ENCODE measurements around the gene SNCAIP. TPM values are rescaled to one million over a fixed set of nuclear protein-coding genes. Genes with fewer than 3 reads are reported as not detected.

The SNCAIP gene
- total and polyA plus RNA-seq, 2 donors (not counting 1 experiment from before 2014, with no cell fraction given): 1.3 to 4.1 TPM

DNA sequence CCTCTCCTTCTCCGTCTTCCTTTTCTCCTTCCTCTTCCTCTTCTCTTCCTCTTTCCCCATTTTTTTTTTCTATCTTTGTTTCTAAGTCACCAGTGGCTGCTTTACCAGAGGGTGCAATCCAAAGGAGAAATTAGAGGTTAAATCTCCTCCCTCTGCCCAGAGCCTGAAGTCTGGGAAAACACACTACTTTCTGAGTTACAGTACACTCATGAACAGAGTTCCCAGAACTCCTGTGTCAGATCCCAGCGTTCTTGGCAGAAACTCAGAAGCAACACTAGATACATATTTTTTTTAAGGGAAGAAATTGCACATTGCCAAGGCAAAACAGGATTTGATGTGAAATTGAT, 189.0 kb downstream of the SNCAIP start:
- peak overlapping the region in 2 of 4 experiments; percentile 19 to 33 for H3K4me3 ChIP-seq (replicated peaks in 1 of 4; ENCODE audit: control extremely low read depth in 1 of 4, insufficient read depth in 1 of 4, low read depth in 3 of 4, low read length in 4 of 4)
- peak; percentile 11 to 63 for DNase-seq (ENCODE audit: low read depth in 2 of 2)
- no peak overlapping the region for H3K9ac ChIP-seq (ENCODE audit: insufficient read depth, low read length)
- no peaks in the 10 kb centered on the region for H3K9me3 ChIP-seq (ENCODE audit: control insufficient read depth, insufficient read depth, low read depth, low read length)
- no peak overlapping the region for H3K27ac ChIP-seq (ENCODE audit: insufficient read depth, low read length)
- H3K79me2 ChIP-seq (ENCODE audit: control insufficient read depth, insufficient read depth, low read length): no peaks in the 10 kb centered on the region
- no peaks in the 10 kb centered on the region for H3K27me3 ChIP-seq (ENCODE audit: control insufficient read depth, insufficient read depth, low read length)
- H4K20me1 ChIP-seq (ENCODE audit: control insufficient read depth, extremely low read depth, insufficient read depth, low read length): no peaks in the 10 kb centered on the region
- no peaks in the 10 kb centered on the region for H3K36me3 ChIP-seq (ENCODE audit: control insufficient read depth, insufficient read depth, low read length)
- peak overlapping the region; percentile 46 for H2AFZ ChIP-seq (ENCODE audit: low read length)
- no peak overlapping the region for H3K4me2 ChIP-seq (ENCODE audit: extremely low read depth, insufficient read depth, low read length)
- TF ChIP-seq EZH2 (IDR thresholded peaks at IDR 0.05; ENCODE audit: low read length, missing control alignments): no peak
- TF ChIP-seq, protein P1, sequence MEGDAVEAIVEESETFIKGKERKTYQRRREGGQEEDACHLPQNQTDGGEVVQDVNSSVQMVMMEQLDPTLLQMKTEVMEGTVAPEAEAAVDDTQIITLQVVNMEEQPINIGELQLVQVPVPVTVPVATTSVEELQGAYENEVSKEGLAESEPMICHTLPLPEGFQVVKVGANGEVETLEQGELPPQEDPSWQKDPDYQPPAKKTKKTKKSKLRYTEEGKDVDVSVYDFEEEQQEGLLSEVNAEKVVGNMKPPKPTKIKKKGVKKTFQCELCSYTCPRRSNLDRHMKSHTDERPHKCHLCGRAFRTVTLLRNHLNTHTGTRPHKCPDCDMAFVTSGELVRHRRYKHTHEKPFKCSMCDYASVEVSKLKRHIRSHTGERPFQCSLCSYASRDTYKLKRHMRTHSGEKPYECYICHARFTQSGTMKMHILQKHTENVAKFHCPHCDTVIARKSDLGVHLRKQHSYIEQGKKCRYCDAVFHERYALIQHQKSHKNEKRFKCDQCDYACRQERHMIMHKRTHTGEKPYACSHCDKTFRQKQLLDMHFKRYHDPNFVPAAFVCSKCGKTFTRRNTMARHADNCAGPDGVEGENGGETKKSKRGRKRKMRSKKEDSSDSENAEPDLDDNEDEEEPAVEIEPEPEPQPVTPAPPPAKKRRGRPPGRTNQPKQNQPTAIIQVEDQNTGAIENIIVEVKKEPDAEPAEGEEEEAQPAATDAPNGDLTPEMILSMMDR (conservative IDR thresholded peaks at IDR 0.05 in 1 of 2, IDR thresholded peaks at IDR 0.05 in 1 of 2; ENCODE audit: low read depth in 1 of 2, low read length in 2 of 2): no peak
- no peaks in the 10 kb centered on the region for H3K4me1 ChIP-seq (ENCODE audit: control insufficient read depth, extremely low read depth, insufficient read depth, low read length)

DNA sequence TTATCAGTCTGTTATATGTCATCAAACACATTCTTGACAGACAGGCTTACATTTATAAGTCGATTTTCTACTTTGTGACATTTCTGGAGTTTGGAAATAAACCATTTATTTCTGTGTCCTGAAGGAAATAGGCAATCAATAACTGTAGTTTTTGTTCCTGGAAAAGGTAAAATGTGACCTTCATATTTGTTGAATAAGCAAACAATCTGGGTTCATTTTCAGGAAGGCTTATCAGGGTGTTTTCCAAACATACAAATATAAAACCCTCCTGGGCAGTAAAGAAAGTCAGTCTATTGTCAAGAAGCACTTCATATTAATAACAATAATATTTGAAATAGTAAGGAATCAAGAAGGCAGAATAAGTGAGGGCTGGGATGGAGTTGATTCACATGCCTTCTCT, 195.0 kb downstream of the SNCAIP start:
- Histone ChIP-seq H3K9me3 (ENCODE audit: control insufficient read depth, insufficient read depth, low read depth, low read length) (no peaks in the 10 kb centered on the region), H3K9ac (ENCODE audit: insufficient read depth, low read length) (no peak overlapping the region), H3K27me3 (ENCODE audit: control insufficient read depth, insufficient read depth, low read length) (no peaks in the 10 kb centered on the region), H3K4me2 (ENCODE audit: extremely low read depth, insufficient read depth, low read length) (no peak overlapping the region), H3K4me1 (ENCODE audit: control insufficient read depth, extremely low read depth, insufficient read depth, low read length) (no peaks in the 10 kb centered on the region), H3K79me2 (ENCODE audit: control insufficient read depth, insufficient read depth, low read length) (no peaks in the 10 kb centered on the region), H4K20me1 (ENCODE audit: control insufficient read depth, extremely low read depth, insufficient read depth, low read length) (no peaks in the 10 kb centered on the region), H3K4me3 (replicated peaks in 1 of 4; ENCODE audit: control extremely low read depth in 1 of 4, insufficient read depth in 1 of 4, low read depth in 3 of 4, low read length in 4 of 4) (no peak overlapping the region), H3K36me3 (ENCODE audit: control insufficient read depth, insufficient read depth, low read length) (no peaks in the 10 kb centered on the region), H2AFZ (ENCODE audit: low read length) (no peak overlapping the region), H3K27ac (ENCODE audit: insufficient read depth, low read length) (no peak overlapping the region)
- TF ChIP-seq EZH2 (IDR thresholded peaks at IDR 0.05; ENCODE audit: low read length, missing control alignments): no peak
- TF ChIP-seq, protein P1 (conservative IDR thresholded peaks at IDR 0.05 in 1 of 2, IDR thresholded peaks at IDR 0.05 in 1 of 2; ENCODE audit: low read depth in 1 of 2, low read length in 2 of 2): no peak
- no peak for DNase-seq (ENCODE audit: low read depth in 2 of 2)

DNA sequence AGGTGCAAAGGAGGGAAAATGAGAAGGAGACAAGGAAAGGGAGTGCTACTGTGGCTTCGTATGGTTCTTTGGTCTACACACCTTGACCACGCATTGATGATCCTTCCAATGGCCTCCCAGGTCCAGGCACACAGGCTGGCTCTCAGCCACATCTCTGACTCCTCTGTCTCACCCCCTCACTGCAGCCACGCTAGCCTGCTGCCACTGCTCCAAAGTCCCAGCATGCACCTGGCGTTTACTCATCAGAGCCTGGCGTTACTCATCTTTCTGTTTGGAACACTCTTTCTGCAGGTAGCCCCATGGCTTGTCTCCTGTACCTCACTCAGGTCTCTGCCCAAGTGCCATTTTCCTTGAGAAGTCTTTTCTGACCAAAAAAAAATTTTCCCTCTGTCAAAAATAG, 195.5 kb downstream of the SNCAIP start:
- Histone ChIP-seq H3K27me3 (ENCODE audit: control insufficient read depth, insufficient read depth, low read length) (no peaks in the 10 kb centered on the region), H3K36me3 (ENCODE audit: control insufficient read depth, insufficient read depth, low read length) (no peaks in the 10 kb centered on the region), H2AFZ (ENCODE audit: low read length) (no peak overlapping the region), H3K9ac (ENCODE audit: insufficient read depth, low read length) (no peak overlapping the region), H3K27ac (ENCODE audit: insufficient read depth, low read length) (no peak overlapping the region), H3K79me2 (ENCODE audit: control insufficient read depth, insufficient read depth, low read length) (no peaks in the 10 kb centered on the region), H3K4me1 (ENCODE audit: control insufficient read depth, extremely low read depth, insufficient read depth, low read length) (no peaks in the 10 kb centered on the region), H3K9me3 (ENCODE audit: control insufficient read depth, insufficient read depth, low read depth, low read length) (no peaks in the 10 kb centered on the region), H4K20me1 (ENCODE audit: control insufficient read depth, extremely low read depth, insufficient read depth, low read length) (no peaks in the 10 kb centered on the region), H3K4me2 (ENCODE audit: extremely low read depth, insufficient read depth, low read length) (no peak overlapping the region), H3K4me3 (replicated peaks in 1 of 4; ENCODE audit: control extremely low read depth in 1 of 4, insufficient read depth in 1 of 4, low read depth in 3 of 4, low read length in 4 of 4) (no peak overlapping the region)
- DNase-seq (ENCODE audit: low read depth in 2 of 2): no peak
- TF ChIP-seq EZH2 (IDR thresholded peaks at IDR 0.05; ENCODE audit: low read length, missing control alignments): no peak
- TF ChIP-seq, protein P1 (conservative IDR thresholded peaks at IDR 0.05 in 1 of 2, IDR thresholded peaks at IDR 0.05 in 1 of 2; ENCODE audit: low read depth in 1 of 2, low read length in 2 of 2): no peak

Measured in fibroblast of lung (primary cell).